Urothelium cell line (cell line): ENCODE measurements around the gene CENPP.

Experiments used
- DNase-seq: peaks from one replicate; pipeline ENCODE4 v3.0.0; 2011; ENCODE audit warnings: low spot score, mixed read lengths
- FAIRE-seq: peaks from 2 replicates; lab custom pipeline; 2011; peaks lifted over from hg19 to GRCh38; lab: Jason Lieb, UNC

The CENPP gene

DNA sequence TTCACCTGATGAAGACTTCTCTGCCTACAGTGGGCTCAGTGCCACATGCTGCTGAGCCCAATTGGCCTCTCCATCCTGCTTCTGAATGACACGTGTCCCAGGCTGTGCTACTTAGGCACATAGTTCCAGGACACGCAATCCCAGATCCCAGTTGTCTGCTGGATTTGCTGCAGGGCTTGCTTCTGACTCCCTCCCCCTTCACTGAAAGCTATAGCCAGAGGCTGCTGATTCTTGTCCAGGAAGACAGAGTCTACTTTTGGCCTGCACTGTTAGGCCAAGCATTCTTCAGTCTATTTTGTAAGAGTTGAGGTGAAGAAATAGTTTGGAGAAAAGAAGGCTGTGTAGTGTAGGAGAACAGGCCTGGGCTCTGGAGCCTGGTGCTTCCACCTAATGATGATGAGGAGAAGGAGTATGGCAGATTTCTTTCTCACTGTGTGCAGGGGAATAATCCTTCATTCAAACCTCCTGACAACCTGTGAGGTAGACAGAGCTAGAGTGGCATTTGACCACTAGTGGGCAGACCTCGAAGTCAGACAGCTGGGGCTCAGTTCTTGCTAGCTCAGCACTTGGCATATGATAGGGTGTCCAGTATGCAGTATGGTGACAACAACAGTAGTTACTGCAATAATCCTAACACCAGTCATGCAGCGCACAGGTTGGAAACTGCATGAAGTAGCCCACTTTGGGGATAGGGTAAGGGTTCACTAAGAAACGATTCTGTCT, 176.1 kb downstream of the CENPP start:
- DNase-seq = peak; percentile 21
- no peak for FAIRE-seq

DNA sequence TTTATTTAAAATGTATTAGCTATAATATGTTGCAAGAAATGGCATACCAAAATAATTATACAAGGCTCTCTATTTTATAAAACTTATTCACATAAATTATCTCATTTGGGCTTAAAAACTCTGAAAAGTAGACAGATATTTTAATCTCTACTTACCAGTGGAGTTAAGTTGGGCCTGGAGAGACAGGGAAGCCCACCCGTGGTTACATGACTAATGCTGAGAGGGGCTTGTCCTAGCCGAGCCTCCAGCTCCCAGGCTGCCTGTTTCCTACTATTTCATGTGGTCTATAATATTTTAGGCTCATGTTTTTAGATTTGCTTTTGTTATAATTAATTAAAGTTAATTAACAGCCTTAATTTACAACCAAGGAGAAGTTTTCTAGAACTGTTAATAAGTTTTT, 177.4 kb downstream of the CENPP start:
- DNase-seq (no peak), FAIRE-seq (no peak)

GRCh38 chr9:92504881-92505280, 179.1 kb downstream of the CENPP start:
- DNase-seq (no peak), FAIRE-seq (no peak)

GRCh38 chr9:92506184-92506857, 180.6 kb downstream of the CENPP start:
- no peak for FAIRE-seq
- peak; percentile 61 for DNase-seq

DNA sequence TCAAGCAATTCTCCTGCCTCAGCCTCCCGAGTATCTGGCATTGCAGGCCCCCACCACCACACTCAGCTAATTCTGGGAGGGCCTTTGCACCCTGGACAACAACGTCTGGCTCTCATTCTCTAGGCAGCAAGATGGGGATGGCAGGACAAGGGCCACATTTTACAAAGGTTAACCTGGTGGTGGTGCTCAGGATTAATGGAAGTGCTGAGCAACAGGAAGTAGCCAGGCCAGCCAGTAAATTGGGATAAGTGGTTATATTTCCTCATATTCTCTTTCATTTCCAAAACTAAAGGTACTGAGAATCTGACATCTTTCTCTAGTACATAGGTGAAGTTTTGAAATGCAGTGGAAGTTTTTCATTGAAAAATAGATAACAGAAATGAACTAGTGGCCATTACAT, 181.3 kb downstream of the CENPP start:
- no peak for FAIRE-seq
- no peak for DNase-seq

GRCh38 chr9:92507496-92507895, 181.7 kb downstream of the CENPP start:
- FAIRE-seq (no peak), DNase-seq (no peak)

GRCh38 chr9:92508018-92508820, 182.5 kb downstream of the CENPP start:
- FAIRE-seq = no peak
- DNase-seq = no peak

DNA sequence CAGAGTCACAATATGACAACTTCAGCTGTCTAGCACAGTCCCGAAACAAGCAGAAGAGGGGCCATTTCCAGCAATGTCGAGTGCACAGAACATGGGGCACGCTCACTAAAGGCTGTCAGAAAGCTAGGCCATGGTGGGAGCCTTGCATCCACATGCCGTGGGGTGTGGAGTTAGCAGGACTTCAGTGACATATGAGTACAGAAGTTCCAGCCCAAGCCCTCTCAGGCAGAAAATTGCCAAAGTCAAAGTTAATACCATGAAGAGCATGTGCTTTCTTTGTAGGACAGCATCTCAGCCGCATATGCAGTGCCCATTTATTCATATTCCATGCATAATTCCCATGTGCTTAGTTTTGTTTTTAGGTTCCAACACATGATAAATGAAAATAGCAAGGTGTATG, 183.3 kb downstream of the CENPP start:
- DNase-seq = no peak
- FAIRE-seq = no peak

- FAIRE-seq (no peak), DNase-seq (no peak)
These were observed 185.0 kb downstream of the CENPP start for GRCh38 chr9:92510747-92511146.

DNA sequence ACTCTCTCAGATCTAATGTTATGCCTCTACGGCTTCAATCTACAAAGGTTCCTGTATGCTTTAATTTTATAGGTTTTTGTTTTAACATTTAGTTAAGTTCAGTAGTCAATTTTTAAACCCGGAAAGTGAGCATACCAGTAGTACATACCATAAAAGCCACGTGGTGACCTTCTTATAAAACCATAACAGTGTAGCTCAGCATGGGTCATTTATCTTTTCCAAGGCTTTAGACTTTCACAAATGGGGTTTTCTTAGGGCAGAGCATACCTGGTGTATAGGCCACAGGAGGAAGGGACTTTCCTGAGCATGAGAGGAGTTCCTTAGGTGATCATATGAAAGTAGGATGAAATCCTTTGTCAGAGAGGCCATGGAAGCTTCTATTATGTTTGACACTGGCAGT, 186.9 kb downstream of the CENPP start:
- DNase-seq (no peak), FAIRE-seq (no peak)

GRCh38 chr9:92513349-92513748, 187.6 kb downstream of the CENPP start:
- DNase-seq (no peak), FAIRE-seq (no peak)

GRCh38 chr9:92514635-92515034, 188.9 kb downstream of the CENPP start:
- FAIRE-seq (no peak), DNase-seq (no peak)

DNA sequence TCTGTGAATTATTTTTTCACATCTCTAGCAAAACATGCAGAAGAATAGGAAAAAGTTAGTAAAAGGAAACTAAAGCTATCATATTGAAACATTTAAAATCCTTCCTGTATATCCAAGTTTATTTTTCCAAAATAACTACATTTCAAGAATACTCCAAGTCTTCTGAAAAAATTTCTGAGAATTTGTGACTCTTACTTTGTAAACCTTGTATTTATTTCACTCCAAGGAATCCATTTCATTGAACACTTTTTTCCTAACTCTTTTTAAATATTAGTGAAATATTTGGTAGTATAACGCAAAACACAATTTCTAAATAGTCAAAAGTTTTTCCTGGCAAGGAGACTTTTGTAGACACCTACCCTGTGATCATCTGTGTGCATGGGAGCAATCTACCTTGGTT, 190.8 kb downstream of the CENPP start:
- DNase-seq (no peak), FAIRE-seq (no peak)

GRCh38 chr9:92517046-92517445, 191.3 kb downstream of the CENPP start:
- no peak for DNase-seq
- no peak for FAIRE-seq

DNA sequence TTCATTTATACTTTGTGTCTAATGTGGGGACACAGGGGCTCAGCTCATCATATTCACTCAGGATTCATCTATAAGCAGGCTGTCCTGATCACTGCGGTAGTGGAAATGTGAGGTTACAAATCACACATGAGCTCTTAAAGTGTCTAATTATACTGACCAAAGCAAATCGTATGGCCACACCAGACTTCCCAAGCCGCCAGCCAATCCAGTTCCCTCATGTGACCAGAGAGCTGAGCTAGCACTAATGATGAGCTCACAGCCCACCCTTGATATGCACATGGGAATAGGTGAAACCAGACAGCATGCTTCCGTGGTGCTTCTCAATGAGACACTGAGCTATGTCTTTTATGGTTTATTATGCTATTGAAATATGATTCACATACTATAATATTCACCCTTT, 192.4 kb downstream of the CENPP start:
- FAIRE-seq (no peak), DNase-seq (no peak)

GRCh38 chr9:92520837-92521236, 195.1 kb downstream of the CENPP start:
- no peak for FAIRE-seq
- no peak for DNase-seq

GRCh38 chr9:92522983-92523970, 197.5 kb downstream of the CENPP start:
- FAIRE-seq (no peak), DNase-seq (no peak)

DNA sequence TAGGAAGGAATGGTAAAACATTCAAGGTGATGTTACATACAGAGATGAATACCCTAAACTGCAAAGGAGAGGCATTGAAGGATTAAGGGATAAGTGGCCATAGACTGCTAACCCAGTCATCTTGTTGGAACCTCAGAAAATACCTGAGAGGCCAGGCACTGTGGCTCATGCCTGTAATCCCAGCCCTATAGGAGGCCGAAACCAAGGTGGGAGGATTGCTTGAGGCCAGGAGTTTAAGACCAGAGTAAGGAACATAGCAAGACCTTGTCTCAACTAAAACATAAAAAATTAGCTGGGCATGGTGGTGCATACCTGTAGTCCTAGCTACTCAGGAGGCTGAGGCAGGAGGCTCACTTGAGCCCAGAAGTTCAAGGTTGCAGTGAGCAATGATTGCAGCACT, 199.1 kb downstream of the CENPP start:
- no peak for DNase-seq
- no peak for FAIRE-seq

DNA sequence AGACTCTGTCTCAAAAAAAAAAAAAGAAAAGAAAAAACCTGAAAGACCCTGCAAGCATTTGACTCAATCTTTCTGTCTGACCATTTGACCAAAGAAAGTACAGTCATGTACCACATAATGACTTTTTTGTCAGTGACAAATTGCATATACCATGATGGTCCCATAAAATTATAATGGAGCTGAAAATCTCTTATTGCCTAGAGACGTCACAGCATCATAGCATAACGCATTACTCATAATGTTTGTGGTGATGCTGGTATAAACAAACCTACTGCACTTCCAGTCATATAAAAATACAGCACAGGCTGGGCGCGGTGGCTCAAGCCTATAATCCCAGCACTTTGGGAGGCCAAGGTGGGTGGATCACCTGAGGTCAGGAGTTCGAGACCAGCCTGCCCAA, 199.6 kb downstream of the CENPP start:
- FAIRE-seq = peak; percentile 40
- no peak for DNase-seq

DNA sequence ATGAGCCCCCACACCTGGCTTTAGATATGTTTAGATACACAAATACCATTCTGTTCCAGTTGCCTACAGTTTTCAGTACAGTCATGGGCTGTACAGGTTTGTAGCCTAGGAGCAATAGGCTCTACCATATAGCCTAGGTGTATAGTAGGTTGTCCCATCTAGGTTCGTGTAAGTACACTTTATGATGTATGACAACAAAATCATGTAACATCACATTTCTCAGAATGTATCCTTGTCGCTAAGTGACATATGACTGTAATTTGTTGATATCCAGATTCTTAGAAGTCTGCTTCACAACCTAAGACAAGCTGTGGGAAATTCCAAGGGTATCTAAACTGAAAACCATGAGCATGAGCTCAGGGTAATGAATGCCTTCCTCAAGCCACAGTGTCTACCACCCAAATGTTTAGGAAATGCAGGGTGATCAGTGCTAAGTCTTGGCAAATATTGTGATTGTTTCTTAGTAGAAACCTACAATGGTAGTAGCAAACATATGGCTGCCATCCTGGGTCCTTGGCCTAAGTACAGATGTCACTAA, 201.6 kb downstream of the CENPP start:
- no peak for FAIRE-seq
- DNase-seq = no peak
